GM12875 (cell line): Measurements from ENCODE around the gene PTPRQ.
A peak's percentile ranks its signal among the peaks of the same experiment; 100 is the strongest.

ENCODE experiments used
- H3K4me3 ChIP-seq: one replicate; pipeline ENCODE4 v1.5.1; 2011; ENCODE audit warnings: low read depth, low read length, control low read depth
- TF ChIP-seq, protein P1 (sequence below): IDR thresholded peaks from 2 replicates; pipeline ENCODE4 v1.5.1; 2011; ENCODE audit warnings: low read depth, mild to moderate bottlenecking, control low read depth, inconsistent platforms, low read length, moderate library complexity, borderline replicate concordance; ENCODE audit not compliant: insufficient read depth

PTPRQ gene

DNA sequence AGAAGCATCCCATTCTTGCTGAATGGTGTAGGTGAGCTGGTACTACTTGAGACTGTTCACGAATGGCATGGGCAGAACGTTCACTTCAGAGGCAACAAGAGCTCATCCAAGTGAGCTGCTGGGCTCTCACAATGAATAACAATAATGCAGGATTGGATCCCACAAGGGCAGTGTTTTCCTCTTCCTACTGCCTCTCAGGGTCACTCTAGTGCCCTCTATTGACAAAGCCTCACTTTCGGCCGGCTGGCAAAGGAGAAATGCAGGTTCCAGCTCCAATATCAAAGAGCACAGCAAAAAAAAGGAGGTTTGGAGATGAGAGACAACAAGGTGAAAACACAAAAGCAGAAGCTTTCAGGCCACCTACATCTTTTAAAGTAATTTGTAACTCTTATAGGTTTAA is 188.8 kb downstream of the PTPRQ start:
- TF ChIP-seq, protein P1, sequence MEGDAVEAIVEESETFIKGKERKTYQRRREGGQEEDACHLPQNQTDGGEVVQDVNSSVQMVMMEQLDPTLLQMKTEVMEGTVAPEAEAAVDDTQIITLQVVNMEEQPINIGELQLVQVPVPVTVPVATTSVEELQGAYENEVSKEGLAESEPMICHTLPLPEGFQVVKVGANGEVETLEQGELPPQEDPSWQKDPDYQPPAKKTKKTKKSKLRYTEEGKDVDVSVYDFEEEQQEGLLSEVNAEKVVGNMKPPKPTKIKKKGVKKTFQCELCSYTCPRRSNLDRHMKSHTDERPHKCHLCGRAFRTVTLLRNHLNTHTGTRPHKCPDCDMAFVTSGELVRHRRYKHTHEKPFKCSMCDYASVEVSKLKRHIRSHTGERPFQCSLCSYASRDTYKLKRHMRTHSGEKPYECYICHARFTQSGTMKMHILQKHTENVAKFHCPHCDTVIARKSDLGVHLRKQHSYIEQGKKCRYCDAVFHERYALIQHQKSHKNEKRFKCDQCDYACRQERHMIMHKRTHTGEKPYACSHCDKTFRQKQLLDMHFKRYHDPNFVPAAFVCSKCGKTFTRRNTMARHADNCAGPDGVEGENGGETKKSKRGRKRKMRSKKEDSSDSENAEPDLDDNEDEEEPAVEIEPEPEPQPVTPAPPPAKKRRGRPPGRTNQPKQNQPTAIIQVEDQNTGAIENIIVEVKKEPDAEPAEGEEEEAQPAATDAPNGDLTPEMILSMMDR = peak; percentile 41; the same call in 1 of the 2 replicates
- no peak overlapping the region for H3K4me3 ChIP-seq

DNA sequence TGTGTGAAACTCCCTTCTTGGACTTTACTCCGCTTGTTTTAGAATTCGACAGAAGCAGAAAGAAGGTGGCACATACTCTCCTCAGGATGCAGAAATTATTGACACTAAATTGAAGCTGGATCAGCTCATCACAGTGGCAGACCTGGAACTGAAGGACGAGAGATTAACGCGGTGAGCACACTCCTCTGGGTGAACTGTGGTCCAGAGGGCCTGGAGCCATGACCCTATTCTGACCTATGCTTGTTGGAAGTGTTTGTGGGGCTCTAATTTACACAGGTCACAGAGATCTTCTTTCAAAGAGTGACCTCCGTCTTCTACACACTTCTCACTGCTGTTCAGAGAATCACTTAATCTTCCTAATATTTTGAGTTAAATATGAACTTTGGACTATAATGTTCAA is 190.9 kb downstream of the PTPRQ start:
- TF ChIP-seq, protein P1 = no peak
- H3K4me3 ChIP-seq = no peak overlapping the region

DNA sequence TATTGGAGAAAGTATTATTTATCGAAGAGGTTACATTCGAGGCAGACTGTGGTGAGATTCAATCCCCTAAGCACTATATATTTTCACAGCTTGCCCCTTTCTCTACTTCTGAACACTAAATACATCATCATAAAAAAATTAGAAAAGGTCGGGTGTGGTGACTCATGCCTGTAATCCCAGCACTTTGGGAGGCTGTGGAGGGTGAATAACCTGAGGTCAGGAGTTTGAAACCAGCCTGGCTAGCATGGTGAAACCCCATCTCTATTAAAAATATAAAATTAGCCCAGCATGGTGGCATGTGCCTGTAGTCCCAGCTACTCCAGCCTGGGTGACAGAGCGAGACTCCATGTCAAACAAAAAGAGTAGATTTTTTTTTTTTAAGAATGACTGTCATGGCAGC is 192.8 kb downstream of the PTPRQ start:
- no peak overlapping the region for H3K4me3 ChIP-seq
- TF ChIP-seq, protein P1 = no peak

DNA sequence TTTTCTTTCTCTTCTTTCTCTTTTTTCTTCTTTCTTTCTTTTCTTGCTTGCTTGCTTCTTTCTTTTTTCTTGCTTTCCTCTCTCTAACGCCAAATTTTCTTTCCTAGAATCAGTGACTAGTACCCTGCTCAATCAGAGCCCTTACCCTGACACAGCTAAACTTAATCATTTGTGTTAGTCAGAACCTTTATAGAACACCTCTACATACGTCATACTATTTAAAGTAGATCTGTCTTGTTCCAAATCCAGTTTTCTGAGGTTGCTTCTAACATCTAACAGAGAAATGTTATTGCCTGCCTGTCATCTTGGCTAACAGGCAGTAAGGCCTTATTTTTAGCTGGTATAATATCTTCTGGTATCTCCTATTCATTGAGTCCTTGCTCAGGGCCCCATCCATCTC is 197.9 kb downstream of the PTPRQ start:
- H3K4me3 ChIP-seq = no peak overlapping the region
- TF ChIP-seq, protein P1 = no peak

DNA sequence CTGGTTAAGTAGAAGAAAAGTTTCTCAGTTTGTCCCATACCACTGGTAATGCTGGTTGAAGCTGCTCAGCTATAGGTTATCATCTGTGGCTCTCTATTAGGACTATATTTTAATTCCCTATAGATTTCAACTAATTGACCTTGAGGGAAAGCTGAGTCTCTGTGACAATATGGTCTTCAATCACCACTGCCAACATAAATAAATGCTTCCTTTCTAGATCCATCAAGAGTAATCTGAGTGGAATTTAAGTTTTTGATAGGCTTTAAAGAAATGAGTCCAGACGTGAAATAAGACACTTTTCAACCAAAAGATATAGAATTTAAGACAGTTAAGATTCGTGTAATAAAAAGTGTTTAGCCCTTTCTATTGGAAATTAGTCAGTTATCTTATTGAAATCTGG is 199.9 kb downstream of the PTPRQ start:
- no peak overlapping the region for H3K4me3 ChIP-seq
- TF ChIP-seq, protein P1 = no peak

DNA sequence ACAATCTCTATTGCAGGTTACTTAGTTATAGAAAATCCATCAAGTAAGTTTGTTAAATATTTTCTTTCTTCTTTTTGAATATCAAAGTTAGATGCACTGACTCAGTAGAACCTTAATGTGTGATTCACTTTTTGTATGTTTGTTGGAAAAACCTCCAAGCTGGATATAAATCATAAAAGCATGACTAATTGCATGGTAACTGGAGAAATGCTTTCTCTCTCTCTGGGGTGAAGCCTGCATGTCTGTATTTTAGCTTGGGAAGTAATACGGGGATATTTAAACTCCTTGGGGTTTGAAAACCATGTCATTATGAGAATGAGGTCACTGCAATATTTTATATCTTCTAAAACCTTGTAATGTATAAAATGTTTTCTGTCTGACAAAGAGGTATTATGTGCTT is 204.8 kb downstream of the PTPRQ start:
- H3K4me3 ChIP-seq = no peak overlapping the region
- TF ChIP-seq, protein P1 = no peak

DNA sequence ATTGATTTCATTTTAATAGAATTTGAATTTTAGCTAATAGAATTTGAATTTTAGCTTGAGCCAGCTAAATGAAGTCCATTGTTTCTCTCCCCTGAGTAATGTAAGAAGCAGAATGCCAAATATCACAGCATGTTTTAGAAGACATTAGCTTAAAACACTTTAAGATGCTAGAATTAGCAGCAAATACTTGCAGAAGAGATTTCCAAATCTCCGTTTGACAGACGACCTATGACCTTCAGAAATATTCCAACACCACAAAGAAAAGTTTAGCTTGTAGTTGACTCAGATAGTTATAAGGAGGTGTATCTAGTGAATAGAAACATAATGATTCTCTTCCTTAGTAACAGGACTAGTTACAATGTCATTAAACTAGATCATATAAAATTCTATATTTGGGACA is 211.7 kb downstream of the PTPRQ start:
- TF ChIP-seq, protein P1 = no peak
- no peak overlapping the region for H3K4me3 ChIP-seq
